Muscle of leg (tissue), 11 donors: Measurements from ENCODE around the gene CDH13. TPM values are rescaled to one million over a fixed set of nuclear protein-coding genes. Genes with fewer than 3 reads are reported as not detected.

Experiments used
- DNase-seq: peaks from one replicate; pipeline ENCODE4 v3.0.0; 2013
- H3K27ac ChIP-seq: one replicate; pipeline ENCODE4 v1.5.1; 2013; ENCODE audit warnings: mild to moderate bottlenecking, low read length, control low read depth
- H3K27me3 ChIP-seq: one replicate; pipeline ENCODE4 v1.6.1; 2013; ENCODE audit warnings: low read length; ENCODE audit not compliant: control insufficient read depth, insufficient read depth
- H3K36me3 ChIP-seq: one replicate; pipeline ENCODE4 v1.6.1; 2013; ENCODE audit warnings: low read length; ENCODE audit not compliant: control insufficient read depth, insufficient read depth
- H3K4me1 ChIP-seq: one replicate; pipeline ENCODE4 v1.6.1; 2013; ENCODE audit warnings: low read length; ENCODE audit not compliant: control insufficient read depth, insufficient read depth
- H3K4me3 ChIP-seq: one replicate; pipeline ENCODE4 v1.5.1; 2013; ENCODE audit warnings: low read length, control low read depth
- H3K9me3 ChIP-seq: replicated peaks from 2 replicates; pipeline ENCODE4 v1.6.1; 2013; ENCODE audit warnings: low read depth, low read length; ENCODE audit not compliant: control insufficient read depth
- WGBS: methylation state at CpG from one replicate; pipeline ENCODE4 v1.1.5; 2013; ENCODE audit warnings: missing lambda C conversion rate; ENCODE audit not compliant: insufficient coverage; 5-methylcytosine and 5-hydroxymethylcytosine counted together
- polyA plus RNA-seq, 8 donors: library from polyadenylated mRNA; unstranded; fragments of 120-200 nt; gene quantifications; one replicate each; pipeline versions ENCODE4 v1.2.1 to v1.2.3, GENCODE V29; 2013; ENCODE audit warnings: inconsistent platforms in 1 of 8, low replicate concordance in 1 of 8; ENCODE audit not compliant: insufficient read length in 8 of 8, insufficient read depth in 1 of 8
- total RNA-seq: library from RNA; stranded (reverse); fragments of 120-200 nt; gene quantifications from one replicate; pipeline ENCODE4 v1.2.4, GENCODE V29; 2013

Gene CDH13
- total and polyA plus RNA-seq, 9 donors = 30.5 to 55.7 (median 47.9) TPM

DNA sequence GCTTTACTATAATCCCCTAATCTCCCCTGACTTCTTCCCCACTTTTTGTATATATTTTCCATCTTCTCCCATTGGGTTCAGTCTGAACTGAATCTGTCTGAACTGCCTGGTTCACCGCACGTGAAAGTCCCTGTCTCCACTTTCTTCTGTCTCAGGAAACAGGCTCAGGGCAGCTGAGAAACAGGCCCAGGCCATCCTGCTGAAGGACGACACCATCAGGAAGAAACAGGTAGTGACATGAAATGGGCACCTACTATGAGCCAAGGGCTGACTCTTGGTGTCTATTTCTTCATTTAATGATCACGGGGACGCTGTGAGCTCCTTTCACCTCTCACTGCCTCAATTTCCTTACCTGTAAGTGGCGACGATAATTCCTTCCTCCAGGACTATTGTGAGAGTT, 1090.5 kb downstream of the CDH13 start:
- 72% methylated on average over 3 of the region's 7 CpGs for WGBS
- Histone ChIP-seq H3K36me3 (no peaks in the 10 kb centered on the region), H3K4me3 (no peak overlapping the region), H3K27me3 (no peaks in the 10 kb centered on the region), H3K9me3 (no peaks in the 10 kb centered on the region), H3K27ac (peak overlapping the region; percentile 76), H3K4me1 (peaks cover 16% of the 10 kb centered on the region)
- no peak for DNase-seq

DNA sequence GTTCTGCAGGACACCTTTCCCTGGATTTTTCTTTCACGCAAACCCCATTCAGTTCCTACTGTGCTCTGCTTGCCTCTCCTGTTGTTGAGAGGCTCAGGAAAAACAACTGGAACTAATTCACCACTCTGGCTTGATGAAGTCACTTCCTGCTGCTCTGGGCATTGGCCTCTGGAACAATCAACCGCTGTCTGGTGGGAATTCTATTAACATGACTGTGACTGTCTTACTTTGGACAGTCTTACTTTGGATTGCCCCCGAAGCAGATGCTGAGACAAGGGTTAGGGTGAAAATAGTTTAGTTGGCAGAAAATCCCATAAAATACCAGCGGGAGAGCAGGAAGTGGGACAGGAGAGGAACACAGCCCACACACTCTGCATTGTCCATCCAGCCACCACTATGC, 1091.0 kb downstream of the CDH13 start:
- H3K4me3 ChIP-seq = no peak overlapping the region
- peak overlapping the region; percentile 76 for H3K27ac ChIP-seq
- WGBS = 54% methylated on average over 1 of the region's 4 CpGs
- H3K4me1 ChIP-seq = peaks cover 16% of the 10 kb centered on the region
- H3K27me3 ChIP-seq = no peaks in the 10 kb centered on the region
- H3K9me3 ChIP-seq = no peaks in the 10 kb centered on the region
- H3K36me3 ChIP-seq = no peaks in the 10 kb centered on the region
- DNase-seq = peak; percentile 70

DNA sequence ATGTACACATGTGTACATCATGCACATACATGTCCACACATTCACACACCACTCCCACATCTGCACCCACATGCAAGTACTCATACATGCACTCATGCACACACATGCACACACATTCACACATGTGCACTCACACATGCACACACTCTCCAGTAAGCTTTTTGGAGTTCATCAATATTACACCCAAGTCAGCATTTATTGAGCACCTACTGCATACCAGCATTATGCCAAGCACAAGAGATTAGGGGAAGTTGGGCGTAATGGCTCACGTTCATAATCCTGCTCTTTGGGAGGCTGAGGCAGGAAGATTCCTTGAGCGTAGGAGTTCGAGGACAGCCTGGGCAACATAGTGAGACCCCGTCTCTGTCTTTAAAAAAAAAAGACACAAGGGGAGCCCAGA, 1093.4 kb downstream of the CDH13 start:
- no peaks in the 10 kb centered on the region for H3K9me3 ChIP-seq
- no peaks in the 10 kb centered on the region for H3K36me3 ChIP-seq
- DNase-seq = no peak
- no peak overlapping the region for H3K4me3 ChIP-seq
- H3K4me1 ChIP-seq = peaks cover 16% of the 10 kb centered on the region
- no peak overlapping the region for H3K27ac ChIP-seq
- 79% methylated on average over 5 of the region's 5 CpGs for WGBS
- H3K27me3 ChIP-seq = no peaks in the 10 kb centered on the region

DNA sequence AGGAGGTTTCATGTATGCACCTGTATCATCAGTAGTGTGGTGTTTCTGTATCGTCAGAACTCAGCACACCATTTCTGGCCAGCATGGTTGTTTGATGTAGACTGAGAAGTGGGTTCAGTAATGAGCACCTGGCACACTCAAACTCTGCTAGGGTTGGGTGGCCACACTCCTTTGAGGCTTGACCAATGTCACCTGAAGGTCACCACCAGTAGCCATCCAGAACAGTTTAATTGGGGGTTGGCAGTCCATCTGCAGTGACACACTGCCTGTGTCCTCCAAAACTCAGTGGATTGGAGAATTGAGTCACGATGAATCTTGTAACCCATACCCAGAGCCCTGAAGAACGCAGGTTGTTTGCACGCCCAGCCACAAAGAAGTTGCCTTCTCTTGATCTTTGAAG, 1094.2 kb downstream of the CDH13 start:
- DNase-seq = no peak
- Histone ChIP-seq H3K9me3 (no peaks in the 10 kb centered on the region), H3K27me3 (no peaks in the 10 kb centered on the region), H3K36me3 (no peaks in the 10 kb centered on the region), H3K27ac (no peak overlapping the region), H3K4me1 (peaks cover 16% of the 10 kb centered on the region), H3K4me3 (no peak overlapping the region)
- WGBS = 100% methylated on average over 2 of the region's 4 CpGs

DNA sequence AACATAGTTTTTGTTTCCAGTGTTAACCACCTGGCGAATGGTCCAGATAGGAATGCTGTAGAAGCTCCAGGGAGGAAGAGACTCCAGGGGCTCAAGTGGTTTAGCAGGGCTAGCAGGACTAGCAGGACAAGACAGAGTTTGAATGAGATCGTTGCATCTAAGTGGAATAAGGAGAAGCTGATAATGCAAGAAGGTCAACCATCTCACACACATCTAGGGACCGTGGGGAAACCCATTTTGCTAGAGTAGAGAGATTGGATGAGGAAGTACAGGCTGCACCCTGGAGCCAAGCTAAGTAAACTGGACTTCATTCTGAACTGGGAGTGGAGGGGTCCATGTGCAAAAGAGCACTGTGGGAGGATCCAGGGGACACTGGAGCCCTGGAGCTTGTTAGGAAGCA, 1094.9 kb downstream of the CDH13 start:
- no peak overlapping the region for H3K27ac ChIP-seq
- no peaks in the 10 kb centered on the region for H3K27me3 ChIP-seq
- WGBS = 33% methylated on average over 1 of the region's 3 CpGs
- H3K9me3 ChIP-seq = no peaks in the 10 kb centered on the region
- DNase-seq = no peak
- no peak overlapping the region for H3K4me3 ChIP-seq
- peaks cover 16% of the 10 kb centered on the region for H3K4me1 ChIP-seq
- no peaks in the 10 kb centered on the region for H3K36me3 ChIP-seq

DNA sequence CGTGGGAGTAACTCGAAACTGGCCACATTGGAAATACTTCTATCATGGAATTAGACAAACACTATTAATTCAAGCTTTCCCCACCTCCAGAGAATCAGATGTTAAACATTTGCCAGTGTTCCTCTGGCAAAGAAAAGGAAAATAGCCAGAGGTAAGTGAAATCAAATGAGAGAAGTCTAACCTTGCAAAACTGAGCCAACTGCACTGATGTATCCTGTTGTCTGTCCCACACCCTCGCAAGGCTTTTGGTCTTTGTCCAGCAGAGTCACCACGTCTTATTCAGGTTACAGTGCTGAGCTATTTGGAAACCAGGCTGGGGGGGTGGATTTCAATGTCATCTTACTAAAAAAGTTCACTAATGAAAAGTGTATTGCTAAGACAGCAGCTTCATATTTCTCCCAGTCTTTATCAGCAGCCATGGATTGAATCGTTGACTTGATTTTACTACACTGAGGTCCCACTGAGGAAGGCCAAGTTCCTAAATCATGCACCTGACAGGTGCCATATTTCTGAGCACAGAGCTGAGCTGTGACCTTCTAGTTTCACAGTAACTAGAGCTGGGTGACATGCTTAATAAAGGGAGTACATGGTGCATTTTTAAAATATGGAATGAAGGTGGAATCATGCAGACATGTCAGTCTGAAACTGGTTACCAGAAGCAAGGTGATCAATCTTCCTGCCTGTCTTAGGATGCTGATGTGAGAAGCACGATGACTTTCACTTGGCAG, 1095.9 kb downstream of the CDH13 start:
- H3K9me3 ChIP-seq = no peaks in the 10 kb centered on the region
- peaks cover 13% of the 10 kb centered on the region for H3K4me1 ChIP-seq
- 60% methylated on average over 1 of the region's 6 CpGs for WGBS
- H3K27me3 ChIP-seq = no peaks in the 10 kb centered on the region
- no peak overlapping the region for H3K4me3 ChIP-seq
- DNase-seq = no peak
- no peaks in the 10 kb centered on the region for H3K36me3 ChIP-seq
- H3K27ac ChIP-seq = no peak overlapping the region

DNA sequence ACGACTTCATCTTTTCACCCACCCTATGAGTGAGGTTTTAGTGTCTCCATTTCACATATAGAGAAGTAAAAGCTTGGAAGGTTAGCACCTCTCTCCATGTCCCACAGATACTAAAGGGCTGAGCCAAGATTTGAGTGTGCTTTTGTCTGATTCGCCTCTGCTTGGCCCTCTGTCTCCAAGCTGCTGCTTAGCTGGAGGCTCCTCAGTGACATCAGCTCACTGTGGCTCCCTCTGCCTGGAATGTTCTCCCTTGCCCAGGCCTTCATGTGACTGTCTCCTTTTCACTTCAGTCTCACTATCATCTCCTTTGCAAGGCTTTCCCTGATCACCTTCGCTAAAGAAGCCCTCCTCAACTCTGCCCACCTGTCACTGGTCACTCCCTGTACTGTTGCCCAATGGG, 1096.5 kb downstream of the CDH13 start:
- no peak for DNase-seq
- H3K27ac ChIP-seq = no peak overlapping the region
- WGBS = 78% methylated on average over 1 of the region's 3 CpGs

DNA sequence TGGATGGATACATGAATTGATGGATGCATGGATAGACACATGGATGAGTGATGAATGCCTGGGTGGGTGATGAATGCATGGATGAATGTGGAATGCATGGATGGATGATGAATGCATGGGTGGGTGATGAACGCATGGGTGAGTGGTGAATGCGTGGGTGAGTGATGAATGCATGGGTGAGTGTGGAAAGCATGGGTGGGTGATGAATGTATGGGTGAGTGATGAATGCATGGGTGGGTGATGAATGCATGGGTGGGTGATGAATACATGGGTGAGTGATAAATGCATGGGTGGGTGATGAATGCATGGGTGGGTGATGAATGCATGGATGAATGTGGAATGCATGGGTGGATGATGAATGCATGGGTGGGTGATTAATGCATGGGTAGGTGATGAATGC, 1097.1 kb downstream of the CDH13 start:
- H3K36me3 ChIP-seq = no peaks in the 10 kb centered on the region
- WGBS = 100% methylated on average over 2 of the region's 2 CpGs
- H3K9me3 ChIP-seq = no peaks in the 10 kb centered on the region
- H3K4me3 ChIP-seq = no peak overlapping the region
- H3K27me3 ChIP-seq = no peaks in the 10 kb centered on the region
- H3K27ac ChIP-seq = no peak overlapping the region
- DNase-seq = no peak
- peaks cover 7% of the 10 kb centered on the region for H3K4me1 ChIP-seq

More for the DNA sequence above, 1096.5 kb downstream of the CDH13 start:
- no peaks in the 10 kb centered on the region for H3K27me3 ChIP-seq
- H3K4me3 ChIP-seq = no peak overlapping the region
- no peaks in the 10 kb centered on the region for H3K36me3 ChIP-seq
- H3K9me3 ChIP-seq = no peaks in the 10 kb centered on the region
- H3K4me1 ChIP-seq = peaks cover 7% of the 10 kb centered on the region

DNA sequence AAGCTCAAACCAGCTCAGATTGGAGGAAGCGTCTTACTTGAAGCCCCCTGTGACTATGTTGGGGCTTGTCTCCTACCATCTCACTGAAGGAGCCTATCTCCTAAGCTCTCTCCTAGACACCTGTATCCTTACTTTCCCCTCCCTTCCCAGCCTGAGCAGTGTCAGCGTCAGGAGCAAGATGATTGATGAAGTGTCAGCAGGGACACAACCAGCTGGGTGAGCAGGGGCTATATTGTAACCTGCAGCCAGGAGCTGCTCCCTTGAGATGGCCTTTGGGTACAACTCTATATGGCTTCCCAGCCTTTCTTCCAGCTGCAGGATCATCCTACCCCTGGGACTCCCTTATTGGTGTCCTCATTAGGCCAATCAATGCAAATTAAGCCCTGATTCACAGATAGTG, 1097.8 kb downstream of the CDH13 start:
- Histone ChIP-seq H3K4me1 (peaks cover 7% of the 10 kb centered on the region), H3K9me3 (no peaks in the 10 kb centered on the region), H3K27ac (no peak overlapping the region), H3K27me3 (no peaks in the 10 kb centered on the region), H3K36me3 (no peaks in the 10 kb centered on the region), H3K4me3 (no peak overlapping the region)
- DNase-seq = no peak
- no CpG with 5 or more reads among the region's 2 CpGs for WGBS

DNA sequence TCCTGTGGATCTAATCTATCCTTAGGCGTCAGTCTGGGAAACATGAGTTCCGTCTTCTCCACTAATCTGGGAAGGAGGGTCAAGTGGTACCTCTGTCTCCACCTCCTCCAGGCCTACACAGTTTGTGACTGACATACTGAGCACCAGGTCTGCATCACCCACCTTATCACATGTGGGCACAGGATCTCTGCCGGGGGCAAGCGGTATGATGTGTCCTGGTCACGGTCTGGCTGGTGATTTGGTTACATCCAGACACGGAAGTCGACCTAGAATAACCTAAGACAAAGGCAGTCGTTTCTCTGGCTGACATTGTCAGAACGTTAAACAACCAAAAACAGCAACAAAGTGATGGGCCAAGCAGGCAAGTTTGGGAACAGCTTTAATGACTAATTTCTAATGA, 1098.5 kb downstream of the CDH13 start:
- peaks cover 7% of the 10 kb centered on the region for H3K4me1 ChIP-seq
- H3K36me3 ChIP-seq = no peaks in the 10 kb centered on the region
- H3K27ac ChIP-seq = no peak overlapping the region
- WGBS = 66% methylated on average over 5 of the region's 9 CpGs
- H3K9me3 ChIP-seq = no peaks in the 10 kb centered on the region
- H3K27me3 ChIP-seq = no peaks in the 10 kb centered on the region
- no peak for DNase-seq
- H3K4me3 ChIP-seq = no peak overlapping the region

DNA sequence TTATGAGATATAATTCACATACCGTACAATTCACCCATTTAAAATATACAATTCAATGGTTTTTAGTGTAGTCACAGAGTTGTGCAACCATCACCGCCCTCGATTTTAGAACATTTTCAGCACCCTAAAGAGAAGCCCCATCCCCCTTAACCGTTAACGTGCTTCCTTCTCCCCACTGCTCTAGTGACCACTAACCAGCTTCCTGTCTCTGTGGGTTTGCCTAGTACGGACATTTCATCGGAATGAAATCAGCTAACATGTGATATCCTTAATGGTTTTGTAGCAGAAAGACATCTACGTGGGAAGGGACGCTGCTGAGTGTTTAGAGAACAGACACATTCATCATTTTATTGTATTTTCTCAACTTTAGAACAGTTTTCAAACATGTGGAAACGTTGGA, 1100.2 kb downstream of the CDH13 start:
- DNase-seq = no peak
- H3K9me3 ChIP-seq = no peaks in the 10 kb centered on the region
- no peaks in the 10 kb centered on the region for H3K4me1 ChIP-seq
- H3K4me3 ChIP-seq = no peak overlapping the region
- no peaks in the 10 kb centered on the region for H3K36me3 ChIP-seq
- no peak overlapping the region for H3K27ac ChIP-seq
- 0% methylated on average over 1 of the region's 10 CpGs for WGBS
- no peaks in the 10 kb centered on the region for H3K27me3 ChIP-seq
